Measurements from ENCODE around the gene CAPN7. TPM values are rescaled to one million over a fixed set of nuclear protein-coding genes. Genes with fewer than 3 reads are reported as not detected.
"Not testable (repeated sequence)": the region's sequence is repeated elsewhere in the genome, so short reads cannot be mapped to it uniquely, and the experiment has no call there.

The CAPN7 gene
- total RNA-seq (25.5 TPM), polyA plus RNA-seq (31.4 TPM)
- long read RNA-seq, donor 1: 0 reads
- long read RNA-seq, donor 2, full-length matches to known transcripts: 18 of 27 reads
- long read RNA-seq, donor 2, partial matches to known transcripts: 9 of 27 reads
- long read RNA-seq, donor 2, other reads (novel, unspliced or antisense): 0 of 27 reads
- long read RNA-seq, donor 3, full-length matches to known transcripts: 7 of 7 reads
- long read RNA-seq, donor 3, partial matches to known transcripts: 0 of 7 reads
- long read RNA-seq, donor 3, other reads (novel, unspliced or antisense): 0 of 7 reads
- long read RNA-seq, donor 4, full-length matches to known transcripts: 3 of 9 reads
- long read RNA-seq, donor 4, partial matches to known transcripts: 6 of 9 reads
- long read RNA-seq, donor 4, other reads (novel, unspliced or antisense): 0 of 9 reads
- long read RNA-seq, donor 5, full-length matches to known transcripts: 9 of 9 reads
- long read RNA-seq, donor 5, partial matches to known transcripts: 0 of 9 reads
- long read RNA-seq, donor 5, other reads (novel, unspliced or antisense): 0 of 9 reads
- long read RNA-seq, donor 6, full-length matches to known transcripts: 13 of 13 reads
- long read RNA-seq, donor 6, partial matches to known transcripts: 0 of 13 reads
- long read RNA-seq, donor 6, other reads (novel, unspliced or antisense): 0 of 13 reads
- long read RNA-seq, donor 7, full-length matches to known transcripts: 9 of 9 reads
- long read RNA-seq, donor 7, partial matches to known transcripts: 0 of 9 reads
- long read RNA-seq, donor 7, other reads (novel, unspliced or antisense): 0 of 9 reads
- long read RNA-seq, donor 8, full-length matches to known transcripts: 5 of 5 reads
- long read RNA-seq, donor 8, partial matches to known transcripts: 0 of 5 reads
- long read RNA-seq, donor 8, other reads (novel, unspliced or antisense): 0 of 5 reads
- long read RNA-seq, donor 9, full-length matches to known transcripts: 4 of 4 reads
- long read RNA-seq, donor 9, partial matches to known transcripts: 0 of 4 reads
- long read RNA-seq, donor 9, other reads (novel, unspliced or antisense): 0 of 4 reads
- long read RNA-seq, donor 10, full-length matches to known transcripts: 6 of 12 reads
- long read RNA-seq, donor 10, partial matches to known transcripts: 6 of 12 reads
- long read RNA-seq, donor 10, other reads (novel, unspliced or antisense): 0 of 12 reads

- DNase-seq (ENCODE audit: low read depth in 6 of 9, low spot score in 9 of 9): peak in 8 of 9 donors; percentile 65 to 94 (median 87)
- peaks cover 0 to 7% of the 10 kb centered on the region in 2 donors for H3K36me3 ChIP-seq (ENCODE audit: control insufficient read depth in 2 of 2, insufficient read depth in 2 of 2, low read length in 1 of 2)
- under 1% methylated on average over 92 of the region's 92 CpGs for WGBS
- peak within 1 kb of the TSS; percentile 74 to 79 for H3K4me3 ChIP-seq (ENCODE audit: low read length in 2 of 2)
- no peaks in the 10 kb centered on the region for H3K27me3 ChIP-seq (ENCODE audit: control insufficient read depth in 2 of 2, insufficient read depth in 1 of 2, low read length in 1 of 2)
- H3K4me1 ChIP-seq (ENCODE audit: control insufficient read depth in 2 of 2, insufficient read depth in 2 of 2, low read length in 2 of 2): peaks cover 4 to 9% of the 10 kb centered on the region in 2 donors
- no peaks in the 10 kb centered on the region for H3K9me3 ChIP-seq (ENCODE audit: control insufficient read depth in 2 of 2, insufficient read depth in 1 of 2, low read length in 1 of 2)
- peak within 1 kb of the TSS; percentile 84 to 90 for H3K27ac ChIP-seq (ENCODE audit: low read depth in 1 of 2, low read length in 1 of 2)
These were observed at the start of gene CAPN7 for GRCh38 chr3:15205934-15206661. Gene CAPN7 (plus strand): TSS chr3:15206246. CDS start chr3:15206496, 250 bp downstream.

GRCh38 chr3:15157441-15157840 lies 48.6 kb upstream of the CAPN7 start:
- no peaks in the 10 kb centered on the region for H3K4me1 ChIP-seq (ENCODE audit: control insufficient read depth in 2 of 2, insufficient read depth in 2 of 2, low read length in 2 of 2)
- H3K4me3 ChIP-seq (ENCODE audit: low read length in 2 of 2): no peak overlapping the region
- no peak for DNase-seq (ENCODE audit: low read depth in 6 of 9, low spot score in 9 of 9)
- H3K27me3 ChIP-seq (ENCODE audit: control insufficient read depth in 2 of 2, insufficient read depth in 1 of 2, low read length in 1 of 2): peaks cover 0 to 18% of the 10 kb centered on the region in 2 donors
- H3K36me3 ChIP-seq (ENCODE audit: control insufficient read depth in 2 of 2, insufficient read depth in 2 of 2, low read length in 1 of 2): no peaks in the 10 kb centered on the region
- peaks cover 0 to 2% of the 10 kb centered on the region in 2 donors for H3K9me3 ChIP-seq (ENCODE audit: control insufficient read depth in 2 of 2, insufficient read depth in 1 of 2, low read length in 1 of 2)
- H3K27ac ChIP-seq (ENCODE audit: low read depth in 1 of 2, low read length in 1 of 2): no peak overlapping the region

GRCh38 chr3:15159501-15160136 lies 46.4 kb upstream of the CAPN7 start:
- Histone ChIP-seq H3K27ac (ENCODE audit: low read depth in 1 of 2, low read length in 1 of 2) (no peak overlapping the region), H3K4me3 (ENCODE audit: low read length in 2 of 2) (no peak overlapping the region), H3K4me1 (ENCODE audit: control insufficient read depth in 2 of 2, insufficient read depth in 2 of 2, low read length in 2 of 2) (no peaks in the 10 kb centered on the region), H3K9me3 (ENCODE audit: control insufficient read depth in 2 of 2, insufficient read depth in 1 of 2, low read length in 1 of 2) (peaks cover 0 to 2% of the 10 kb centered on the region in 2 donors), H3K36me3 (ENCODE audit: control insufficient read depth in 2 of 2, insufficient read depth in 2 of 2, low read length in 1 of 2) (no peaks in the 10 kb centered on the region), H3K27me3 (ENCODE audit: control insufficient read depth in 2 of 2, insufficient read depth in 1 of 2, low read length in 1 of 2) (peaks cover 0 to 16% of the 10 kb centered on the region in 2 donors)
- WGBS: 80% methylated on average over 5 of the region's 5 CpGs
- peak in 1 of 9 donors; percentile 8 for DNase-seq (ENCODE audit: low read depth in 6 of 9, low spot score in 9 of 9)

GRCh38 chr3:15160662-15161061 lies 45.4 kb upstream of the CAPN7 start:
- 82% methylated on average over 3 of the region's 3 CpGs for WGBS
- H3K36me3 ChIP-seq (ENCODE audit: control insufficient read depth in 2 of 2, insufficient read depth in 2 of 2, low read length in 1 of 2): no peaks in the 10 kb centered on the region

GRCh38 chr3:15161133-15161532 lies 44.9 kb upstream of the CAPN7 start:
- 93% methylated on average over 1 of the region's 1 CpG for WGBS
- no peak for DNase-seq (ENCODE audit: low read depth in 6 of 9, low spot score in 9 of 9)

More at GRCh38 chr3:15160662-15161061, 45.4 kb upstream of the CAPN7 start:
- no peak overlapping the region for H3K4me3 ChIP-seq (ENCODE audit: low read length in 2 of 2)
- peaks cover 0 to 9% of the 10 kb centered on the region in 2 donors for H3K27me3 ChIP-seq (ENCODE audit: control insufficient read depth in 2 of 2, insufficient read depth in 1 of 2, low read length in 1 of 2)
- no peaks in the 10 kb centered on the region for H3K4me1 ChIP-seq (ENCODE audit: control insufficient read depth in 2 of 2, insufficient read depth in 2 of 2, low read length in 2 of 2)
- H3K27ac ChIP-seq (ENCODE audit: low read depth in 1 of 2, low read length in 1 of 2): no peak overlapping the region
- no peak for DNase-seq (ENCODE audit: low read depth in 6 of 9, low spot score in 9 of 9)
- peaks cover 0 to 2% of the 10 kb centered on the region in 2 donors for H3K9me3 ChIP-seq (ENCODE audit: control insufficient read depth in 2 of 2, insufficient read depth in 1 of 2, low read length in 1 of 2)

GRCh38 chr3:15163656-15164055 lies 42.4 kb upstream of the CAPN7 start:
- not testable (repeated sequence) for DNase-seq (ENCODE audit: low read depth in 6 of 9, low spot score in 9 of 9); H3K27ac ChIP-seq (ENCODE audit: low read depth in 1 of 2, low read length in 1 of 2); H3K4me1 ChIP-seq (ENCODE audit: control insufficient read depth in 2 of 2, insufficient read depth in 2 of 2, low read length in 2 of 2); H3K36me3 ChIP-seq (ENCODE audit: control insufficient read depth in 2 of 2, insufficient read depth in 2 of 2, low read length in 1 of 2); H3K9me3 ChIP-seq (ENCODE audit: control insufficient read depth in 2 of 2, insufficient read depth in 1 of 2, low read length in 1 of 2); H3K27me3 ChIP-seq (ENCODE audit: control insufficient read depth in 2 of 2, insufficient read depth in 1 of 2, low read length in 1 of 2); H3K4me3 ChIP-seq (ENCODE audit: low read length in 2 of 2)
- 97% methylated on average over 20 of the region's 24 CpGs for WGBS

More at GRCh38 chr3:15161133-15161532, 44.9 kb upstream of the CAPN7 start:
- Histone ChIP-seq H3K27me3 (ENCODE audit: control insufficient read depth in 2 of 2, insufficient read depth in 1 of 2, low read length in 1 of 2) (peaks cover 0 to 6% of the 10 kb centered on the region in 2 donors), H3K4me3 (ENCODE audit: low read length in 2 of 2) (no peak overlapping the region), H3K27ac (ENCODE audit: low read depth in 1 of 2, low read length in 1 of 2) (no peak overlapping the region), H3K36me3 (ENCODE audit: control insufficient read depth in 2 of 2, insufficient read depth in 2 of 2, low read length in 1 of 2) (no peaks in the 10 kb centered on the region), H3K9me3 (ENCODE audit: control insufficient read depth in 2 of 2, insufficient read depth in 1 of 2, low read length in 1 of 2) (peaks cover 0 to 2% of the 10 kb centered on the region in 2 donors), H3K4me1 (ENCODE audit: control insufficient read depth in 2 of 2, insufficient read depth in 2 of 2, low read length in 2 of 2) (no peaks in the 10 kb centered on the region)

GRCh38 chr3:15164340-15164739 lies 41.7 kb upstream of the CAPN7 start:
- DNase-seq (ENCODE audit: low read depth in 6 of 9, low spot score in 9 of 9): no peak
- H3K27me3 ChIP-seq (ENCODE audit: control insufficient read depth in 2 of 2, insufficient read depth in 1 of 2, low read length in 1 of 2): no peaks in the 10 kb centered on the region
- 96% methylated on average over 1 of the region's 1 CpG for WGBS
- H3K36me3 ChIP-seq (ENCODE audit: control insufficient read depth in 2 of 2, insufficient read depth in 2 of 2, low read length in 1 of 2): no peaks in the 10 kb centered on the region
- H3K4me1 ChIP-seq (ENCODE audit: control insufficient read depth in 2 of 2, insufficient read depth in 2 of 2, low read length in 2 of 2): no peaks in the 10 kb centered on the region
- H3K4me3 ChIP-seq (ENCODE audit: low read length in 2 of 2): no peak overlapping the region
- no peaks in the 10 kb centered on the region for H3K9me3 ChIP-seq (ENCODE audit: control insufficient read depth in 2 of 2, insufficient read depth in 1 of 2, low read length in 1 of 2)
- no peak overlapping the region for H3K27ac ChIP-seq (ENCODE audit: low read depth in 1 of 2, low read length in 1 of 2)

- DNase-seq (ENCODE audit: low read depth in 6 of 9, low spot score in 9 of 9): no peak
- Histone ChIP-seq H3K9me3 (ENCODE audit: control insufficient read depth in 2 of 2, insufficient read depth in 1 of 2, low read length in 1 of 2) (no peaks in the 10 kb centered on the region), H3K4me3 (ENCODE audit: low read length in 2 of 2) (no peak overlapping the region), H3K27me3 (ENCODE audit: control insufficient read depth in 2 of 2, insufficient read depth in 1 of 2, low read length in 1 of 2) (no peaks in the 10 kb centered on the region), H3K27ac (ENCODE audit: low read depth in 1 of 2, low read length in 1 of 2) (no peak overlapping the region), H3K4me1 (ENCODE audit: control insufficient read depth in 2 of 2, insufficient read depth in 2 of 2, low read length in 2 of 2) (no peaks in the 10 kb centered on the region), H3K36me3 (ENCODE audit: control insufficient read depth in 2 of 2, insufficient read depth in 2 of 2, low read length in 1 of 2) (no peaks in the 10 kb centered on the region)
- WGBS: 96% methylated on average over 6 of the region's 6 CpGs
These were observed 41.0 kb upstream of the CAPN7 start for GRCh38 chr3:15165061-15165460.

Measured in thymus (tissue), 14 donors.